C1 segment of cervical spinal cord (tissue), 14 donors: ENCODE measurements around the gene SLC5A4.
"Not testable (repeated sequence)": the region's sequence is repeated elsewhere in the genome, so short reads cannot be mapped to it uniquely, and the experiment has no call there.

Experiments
- DNase-seq, 14 donors: peaks; one replicate each; lab custom pipeline; 2025; lab: John Stamatoyannopoulos, UW

The SLC5A4 gene

DNA sequence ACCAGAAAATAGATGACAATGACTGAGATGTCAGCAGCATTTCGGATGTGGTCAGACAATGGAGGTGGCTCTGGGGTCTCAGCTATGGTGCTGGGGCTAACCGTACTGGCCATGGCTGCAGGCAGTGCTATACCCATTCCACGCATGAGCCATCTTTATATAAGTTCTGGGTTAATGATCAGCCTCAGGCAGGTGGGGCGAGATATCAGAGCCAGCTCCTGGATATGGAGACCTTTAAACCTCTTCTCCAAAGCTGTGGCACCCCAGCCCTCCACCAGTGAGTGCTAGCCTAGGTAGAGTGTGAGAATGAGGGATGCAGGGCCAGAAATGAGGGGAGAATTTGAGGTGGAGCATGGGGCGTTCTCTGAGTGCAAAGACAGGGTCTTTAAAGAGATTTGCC is at the start of gene SLC5A4:
Gene SLC5A4, minus strand, starts transcription at position 131 of the 400 bp plus-strand sequence. Its CDS starts 18 bp downstream, at position 113.
- DNase-seq: no peak

DNA sequence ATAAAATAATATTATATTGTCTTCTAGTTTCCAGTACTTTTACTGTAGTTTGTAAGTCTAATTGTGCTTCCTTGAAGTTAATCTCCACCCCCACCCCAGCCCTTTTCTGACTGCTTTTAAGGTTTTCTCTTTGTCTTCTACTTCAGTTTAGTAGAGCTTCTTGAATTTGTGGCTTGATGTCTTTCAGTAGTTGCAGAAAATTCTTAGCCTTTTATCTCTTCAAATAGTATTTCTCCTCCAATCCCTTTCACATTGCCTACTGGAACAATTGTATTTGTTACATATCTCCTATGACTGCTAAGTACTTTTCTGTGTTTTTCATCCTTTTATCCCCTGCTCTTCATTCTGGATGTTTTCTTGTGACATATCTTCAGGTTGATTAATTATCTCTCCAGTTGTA is 38.8 kb upstream of the SLC5A4 start:
- not testable (repeated sequence) for DNase-seq

DNA sequence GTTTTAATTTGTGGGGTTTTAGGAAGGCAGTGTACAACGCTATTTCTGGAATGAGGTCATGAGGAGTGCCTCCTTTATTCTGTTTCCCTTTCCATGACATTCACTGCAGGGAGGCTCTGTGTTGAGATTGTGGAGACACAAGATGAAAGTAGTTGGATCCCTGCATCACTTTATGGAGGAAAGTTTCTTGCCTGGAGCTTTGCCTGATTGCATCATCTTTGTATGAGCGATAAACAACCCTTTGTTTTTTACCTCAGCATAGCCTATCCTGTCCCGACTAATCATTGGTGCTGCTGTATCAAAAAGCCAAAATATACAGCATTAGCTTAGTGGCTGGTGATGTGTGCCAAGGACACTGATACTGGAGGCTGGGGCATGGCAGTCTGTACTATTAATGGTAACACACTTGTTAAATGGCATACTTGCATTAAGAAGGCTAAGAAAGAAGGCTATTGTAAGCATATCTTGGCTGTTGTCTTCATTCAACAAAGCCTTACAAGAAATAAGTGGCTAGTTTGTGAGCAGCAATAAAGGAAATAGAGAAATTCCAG is 31.2 kb upstream of the SLC5A4 start:
- DNase-seq: no peak

DNA sequence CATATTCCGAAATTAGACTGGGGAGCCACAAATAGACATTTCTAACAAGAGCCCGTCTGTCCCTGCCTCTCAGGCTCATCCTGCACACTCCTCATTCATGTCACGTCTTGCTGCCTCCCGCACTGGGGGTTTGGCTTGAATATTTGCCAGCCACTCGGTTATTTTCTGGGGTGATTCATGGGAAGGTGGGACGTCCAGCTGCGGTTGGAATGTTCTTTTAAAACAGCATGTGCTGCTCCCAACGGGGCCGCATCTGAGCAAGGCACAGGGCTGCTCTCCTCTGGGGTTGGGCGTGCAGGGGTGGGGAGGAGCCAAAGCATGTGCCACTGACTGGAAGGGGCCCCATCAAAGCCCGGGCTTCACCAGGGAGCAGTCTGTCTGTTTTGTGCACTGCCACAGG is 25.9 kb upstream of the SLC5A4 start:
- DNase-seq: peak in 2 of 14 donors; percentile 0 to 16

DNA sequence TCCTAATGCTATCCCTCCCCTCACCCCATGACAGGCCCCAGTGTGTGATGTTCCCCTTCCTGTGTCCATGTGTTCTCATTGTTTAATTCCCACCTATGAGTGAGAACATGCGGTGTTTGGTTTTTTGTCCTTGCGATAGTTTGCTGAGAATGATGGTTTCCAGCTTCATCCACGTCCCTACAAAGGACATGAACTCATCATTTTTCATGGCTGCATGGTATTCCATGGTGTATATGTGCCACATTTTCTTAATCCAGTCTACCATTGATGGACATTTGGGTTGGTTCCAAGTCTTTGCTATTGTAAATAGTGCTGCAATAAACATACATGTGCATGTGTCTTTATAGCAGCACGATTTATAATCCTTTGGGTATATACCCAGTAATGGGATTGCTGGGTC is 20.2 kb upstream of the SLC5A4 start:
- not testable (repeated sequence) for DNase-seq

DNA sequence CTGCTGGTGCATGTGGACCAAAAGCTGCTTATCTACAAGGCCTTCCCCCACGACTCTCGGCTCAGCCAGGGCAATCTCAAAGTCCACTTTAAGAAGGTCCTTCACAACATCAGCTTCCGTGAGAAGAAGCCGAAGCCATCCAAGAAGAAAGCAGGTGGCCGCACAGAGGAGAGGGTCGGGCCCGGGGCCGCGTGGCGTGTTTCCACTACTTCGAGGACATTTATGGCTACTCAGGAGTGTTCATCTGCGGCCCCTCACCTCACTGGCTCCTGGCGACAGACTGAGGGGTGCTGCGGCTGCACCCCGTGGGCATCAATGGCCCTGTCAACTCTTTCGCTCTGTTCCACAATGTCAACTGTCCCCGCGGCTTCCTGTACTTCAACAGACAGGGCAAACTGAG is 16.2 kb upstream of the SLC5A4 start:
- DNase-seq: no peak

DNA sequence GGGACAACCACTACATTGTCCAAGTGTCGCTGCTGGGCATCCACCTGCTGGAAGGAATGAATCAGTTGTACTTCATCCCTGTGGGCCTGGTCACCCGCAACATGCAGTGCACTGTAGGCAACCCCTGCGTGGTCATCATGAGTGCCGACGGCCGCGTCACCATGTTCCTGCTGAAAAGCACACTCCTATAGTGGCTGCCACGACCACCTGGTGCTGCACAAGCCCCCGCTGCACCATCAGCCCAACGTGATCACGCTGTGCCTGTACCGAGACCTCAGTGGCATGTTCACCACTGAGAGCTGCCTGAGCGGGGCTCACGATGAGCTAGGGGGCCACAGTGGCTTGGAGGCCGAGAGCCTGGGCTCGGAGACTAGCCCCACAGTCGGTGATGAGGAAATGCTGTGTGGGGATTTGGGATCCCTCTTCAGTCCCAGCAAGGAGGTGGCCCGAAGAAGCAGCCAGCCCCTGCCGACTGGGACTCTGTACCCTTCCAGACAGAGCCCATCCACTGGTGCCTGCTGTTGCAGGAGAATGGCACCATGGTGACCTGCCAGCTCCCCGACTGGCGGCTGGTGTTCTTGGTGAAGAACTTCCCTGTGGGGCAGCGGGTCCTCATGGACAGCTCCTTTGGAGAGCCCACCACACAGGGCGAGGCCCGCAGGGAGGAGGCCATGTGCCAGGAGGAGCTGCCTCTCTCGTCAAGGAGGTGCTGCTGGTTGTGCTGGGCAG is 15.7 kb upstream of the SLC5A4 start:
- no peak for DNase-seq

DNA sequence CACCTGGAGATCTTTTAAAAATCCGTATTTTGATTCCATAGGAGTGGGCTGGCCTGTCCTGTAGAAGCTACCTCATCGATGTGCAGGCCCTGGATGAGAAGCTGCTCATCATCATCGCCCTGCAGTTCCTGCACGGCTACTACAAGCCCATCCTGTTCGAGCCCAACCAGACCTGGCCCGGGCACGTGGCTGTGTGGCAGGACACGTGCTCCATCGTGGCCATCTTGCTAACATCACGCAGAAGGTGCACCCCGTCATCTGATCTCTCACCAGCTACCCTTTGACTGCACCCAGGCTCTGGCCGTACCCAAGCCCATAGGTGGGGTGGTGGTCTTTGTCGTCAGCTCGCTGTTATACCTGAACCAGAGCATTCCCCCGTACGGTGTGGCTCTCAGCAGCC is 14.2 kb upstream of the SLC5A4 start:
- DNase-seq: no peak

DNA sequence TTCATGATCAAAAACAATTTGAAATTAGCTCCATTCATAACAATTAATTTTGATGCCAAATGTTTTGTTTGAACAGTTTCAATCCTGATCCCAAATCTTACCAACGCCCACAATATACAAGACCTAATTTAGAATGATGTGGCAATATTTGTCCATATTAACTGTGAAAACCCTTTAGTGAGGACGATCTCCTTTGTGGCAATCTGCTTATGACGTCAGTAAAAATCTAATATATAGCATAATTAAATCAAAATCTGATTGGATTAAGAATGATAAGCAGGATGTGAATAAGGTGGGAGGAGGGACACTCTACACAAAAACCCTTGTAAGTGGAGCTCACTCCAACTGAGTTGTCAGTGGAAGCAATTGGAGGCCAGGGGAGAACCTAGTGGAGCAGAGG is 11.9 kb upstream of the SLC5A4 start:
- DNase-seq: no peak

DNA sequence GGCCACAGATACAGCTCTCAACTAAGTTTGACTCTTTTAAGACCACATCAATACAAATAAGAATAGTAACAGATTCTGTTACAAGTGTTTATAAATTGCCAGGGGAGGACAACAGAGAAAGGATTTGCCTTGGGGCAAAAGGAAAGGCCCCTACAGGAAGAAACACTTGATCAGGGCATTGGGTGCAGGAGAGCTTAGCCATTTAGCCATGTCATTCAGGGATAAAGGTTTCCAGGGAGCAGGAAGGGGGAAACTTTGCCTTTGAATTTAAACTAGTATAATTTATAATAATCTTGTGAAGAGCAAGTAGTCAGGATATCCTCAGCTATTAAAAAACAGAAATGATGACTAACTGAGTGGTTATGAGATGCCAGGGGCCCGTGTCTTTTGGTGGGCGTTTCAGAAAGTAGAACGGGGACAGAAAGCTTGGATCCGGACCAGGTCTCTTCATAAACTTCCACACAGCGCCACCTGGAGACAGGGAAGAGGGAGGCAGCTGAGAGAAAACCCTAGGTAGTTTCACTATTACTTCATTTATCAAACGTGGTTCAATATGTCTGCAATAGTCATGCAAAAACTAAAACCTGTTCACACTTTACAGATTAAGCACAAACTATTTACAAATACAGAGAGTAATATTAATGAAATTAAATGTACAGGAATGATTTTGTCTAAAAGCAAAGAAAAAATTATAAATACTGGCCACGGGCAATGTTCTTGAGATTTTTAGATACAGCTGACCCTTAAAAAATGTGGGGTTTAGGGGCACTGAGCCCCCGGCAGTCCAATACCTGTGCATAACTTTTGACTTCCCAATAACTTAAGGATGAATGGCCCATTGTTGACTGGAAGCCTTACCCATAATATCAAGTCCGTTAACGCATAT is 11.0 kb upstream of the SLC5A4 start:
- DNase-seq: peak in 9 of 14 donors; percentile 4 to 50 (median 17)

DNA sequence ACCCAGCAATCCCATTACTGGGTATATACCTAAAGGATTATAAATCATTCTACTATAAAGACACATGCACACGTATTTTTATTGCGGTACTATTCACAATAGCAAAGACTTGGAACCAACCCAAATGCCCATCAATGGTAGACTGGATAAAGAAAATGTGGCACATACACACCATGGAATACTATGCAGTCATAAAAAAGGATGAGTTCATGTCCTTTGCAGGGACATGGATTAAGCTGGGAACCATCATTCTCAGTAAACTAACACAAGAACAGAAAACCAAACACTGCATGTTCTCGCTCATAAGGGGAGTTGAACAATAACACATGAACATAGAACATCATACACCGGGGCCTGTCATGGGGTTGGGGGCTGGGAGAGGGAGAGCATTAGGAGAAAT is 8.5 kb upstream of the SLC5A4 start:
- DNase-seq: not testable (repeated sequence)

DNA sequence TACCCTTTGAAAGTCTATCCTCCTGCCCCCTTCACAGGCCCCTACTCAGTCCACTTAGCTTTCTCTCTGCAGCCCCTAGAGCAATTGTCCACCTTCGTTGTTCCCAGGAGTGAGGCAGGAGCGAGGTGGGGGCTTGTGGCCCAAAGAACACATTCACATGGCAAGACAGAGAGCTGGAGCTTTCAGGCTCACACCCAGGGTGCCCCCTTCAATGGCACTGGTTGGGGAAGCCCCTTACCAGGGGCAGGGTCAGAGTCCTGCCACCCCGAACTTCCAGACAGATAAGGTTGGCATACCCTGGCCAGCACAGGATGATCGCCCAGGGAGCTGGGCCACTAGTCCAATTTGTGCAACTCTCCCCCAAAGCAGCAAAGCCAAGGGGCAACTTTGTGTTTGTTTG is 6.2 kb upstream of the SLC5A4 start:
- no peak for DNase-seq

DNA sequence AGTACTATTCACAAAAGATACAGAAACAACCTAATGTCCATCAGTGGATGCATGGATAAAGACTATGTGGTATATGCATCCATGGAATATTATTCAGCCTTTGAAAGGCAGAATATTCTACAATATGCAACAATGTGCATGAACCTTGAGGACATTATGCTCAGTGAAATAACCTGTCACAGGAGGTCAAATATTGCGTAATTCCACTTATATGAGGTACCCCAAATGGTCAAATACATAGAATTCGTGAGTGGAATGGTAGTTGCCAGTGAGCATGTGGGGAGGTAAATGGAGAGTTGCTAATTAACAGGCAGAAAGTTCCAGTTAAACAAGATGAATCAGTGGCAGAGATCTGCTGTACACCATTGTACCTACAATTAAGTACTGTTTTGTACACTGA is 3.6 kb upstream of the SLC5A4 start:
- DNase-seq: no peak

DNA sequence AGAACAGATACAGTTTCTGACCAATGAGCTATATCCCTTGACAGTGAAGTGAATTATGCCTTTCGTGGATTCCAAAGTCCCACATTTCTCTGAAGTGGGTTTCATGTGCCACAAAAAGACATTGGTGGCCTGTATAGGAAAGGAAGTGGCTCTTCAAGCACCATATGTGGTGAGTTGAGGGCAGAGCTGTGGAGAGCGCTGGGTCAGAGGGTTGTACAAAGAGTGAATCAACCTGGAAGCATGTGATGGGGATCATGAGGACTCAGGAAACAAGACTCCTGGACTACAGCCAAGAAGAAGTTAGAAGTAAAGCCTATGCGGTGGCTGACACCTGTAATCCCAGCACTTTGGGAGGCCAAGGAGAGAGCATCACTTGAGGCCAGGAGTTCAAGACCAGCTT is 579 bp upstream of the SLC5A4 start:
- no peak for DNase-seq

DNA sequence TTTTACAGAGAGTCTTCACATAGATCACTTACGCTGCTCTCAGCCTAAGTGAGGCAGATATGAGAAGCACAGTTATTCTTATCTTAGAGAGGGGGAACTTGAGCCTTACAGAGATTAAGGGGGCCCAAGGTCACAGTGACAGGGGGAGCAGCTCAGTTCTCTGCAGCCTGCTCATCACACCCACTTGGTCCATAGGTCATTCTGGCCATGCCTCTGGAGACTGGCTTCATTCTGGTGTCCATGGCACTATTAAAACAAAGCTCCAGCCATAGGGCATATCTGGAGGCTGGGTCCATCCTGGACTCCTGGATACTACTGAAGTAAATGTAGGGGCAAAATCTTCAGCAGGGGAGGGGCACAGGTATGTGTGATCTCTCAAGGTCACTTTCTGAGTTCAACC is 5.9 kb downstream of the SLC5A4 start:
- no peak for DNase-seq

DNA sequence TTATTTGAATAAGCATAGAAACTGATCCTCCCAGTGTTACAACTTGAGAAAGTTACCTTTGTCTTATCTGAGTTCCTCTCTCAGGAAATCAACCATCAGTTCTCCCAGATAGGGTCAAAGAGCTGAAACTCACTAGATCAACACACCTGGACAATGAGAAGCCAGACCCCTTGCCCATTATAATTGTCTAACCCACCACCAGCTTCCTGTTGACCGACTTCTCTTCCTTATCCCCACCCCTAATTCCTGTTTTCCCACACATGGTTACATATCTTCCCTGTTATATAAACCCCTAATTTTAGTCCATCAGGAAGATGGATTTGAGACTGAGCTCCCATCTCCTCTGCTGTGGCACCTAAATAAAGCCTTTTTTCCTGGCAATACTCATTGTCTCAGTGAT is 6.9 kb downstream of the SLC5A4 start:
- DNase-seq: no peak

DNA sequence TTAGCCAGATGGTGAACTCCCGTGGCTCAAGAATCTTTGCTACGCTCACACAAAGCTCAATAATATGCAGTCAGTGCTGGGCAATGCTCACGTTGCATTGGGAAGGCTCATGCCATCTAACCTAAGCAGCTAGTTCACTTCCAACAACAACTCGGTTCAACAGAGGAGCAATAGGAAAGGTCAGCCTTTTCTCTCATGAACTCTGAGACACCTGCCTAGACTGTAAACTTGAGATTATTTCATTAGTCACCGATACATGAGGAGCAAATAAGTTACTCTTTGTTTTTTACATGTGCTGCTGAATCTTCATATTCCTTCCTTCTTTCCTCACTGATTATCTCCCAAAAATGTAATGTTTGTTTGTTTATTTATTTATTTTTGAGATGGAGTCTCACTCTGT is 9.0 kb downstream of the SLC5A4 start:
- no peak for DNase-seq

DNA sequence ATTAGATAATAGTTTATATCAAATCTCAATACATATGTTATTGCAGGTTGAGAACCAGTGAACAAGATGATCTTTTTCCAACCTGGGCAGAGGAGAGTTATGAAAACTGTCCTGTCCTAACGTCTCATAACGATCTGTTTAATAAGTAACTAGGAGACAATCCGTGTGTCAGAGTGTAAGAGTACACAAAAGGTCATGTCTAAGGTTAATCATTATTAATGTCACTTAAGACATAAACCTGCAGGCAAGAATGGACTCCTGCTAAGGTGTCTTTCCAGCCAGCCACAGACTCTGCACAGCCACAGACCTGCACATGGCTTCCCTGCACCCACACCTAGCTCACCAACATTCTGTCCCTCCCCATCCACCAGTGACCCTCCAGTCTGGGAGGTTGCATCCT is 10.1 kb downstream of the SLC5A4 start:
- no peak for DNase-seq

DNA sequence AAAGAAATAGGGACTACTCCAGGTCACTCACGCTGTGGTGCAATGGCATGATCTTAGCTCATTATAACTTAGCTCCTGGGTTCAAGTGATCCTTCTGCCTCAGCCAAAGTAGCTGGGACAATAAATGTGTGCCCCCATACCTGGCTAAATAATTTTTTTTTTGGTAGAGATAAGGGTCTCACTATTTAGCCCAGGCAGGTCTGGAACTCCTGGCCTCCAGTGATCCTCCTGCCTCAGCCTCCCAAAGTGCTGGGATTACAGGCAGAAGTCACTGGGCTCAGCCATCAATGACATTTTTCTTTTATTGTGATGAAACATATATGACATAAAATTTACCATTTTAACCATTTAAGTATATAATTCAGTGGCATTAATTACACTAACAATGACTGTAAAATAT is 10.6 kb downstream of the SLC5A4 start:
- no peak for DNase-seq

DNA sequence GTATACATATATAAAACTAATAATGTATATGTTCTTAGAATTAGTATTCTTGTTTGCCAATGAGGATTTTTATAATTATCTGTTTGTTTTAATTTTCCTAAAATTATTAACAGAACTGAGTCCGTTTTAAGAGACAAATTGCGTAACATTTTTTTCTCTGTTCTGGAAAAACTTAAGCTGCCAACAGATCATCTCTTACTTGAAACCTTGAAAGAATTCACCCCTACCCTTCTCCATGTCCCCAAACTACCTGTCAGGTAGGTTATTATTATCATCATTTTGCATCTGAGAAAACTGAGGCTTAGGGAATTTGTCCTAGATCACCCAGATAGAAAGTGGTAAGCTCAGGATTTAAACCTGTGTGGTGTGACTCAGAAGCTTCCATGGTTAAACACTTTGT is 14.7 kb downstream of the SLC5A4 start:
- no peak for DNase-seq

DNA sequence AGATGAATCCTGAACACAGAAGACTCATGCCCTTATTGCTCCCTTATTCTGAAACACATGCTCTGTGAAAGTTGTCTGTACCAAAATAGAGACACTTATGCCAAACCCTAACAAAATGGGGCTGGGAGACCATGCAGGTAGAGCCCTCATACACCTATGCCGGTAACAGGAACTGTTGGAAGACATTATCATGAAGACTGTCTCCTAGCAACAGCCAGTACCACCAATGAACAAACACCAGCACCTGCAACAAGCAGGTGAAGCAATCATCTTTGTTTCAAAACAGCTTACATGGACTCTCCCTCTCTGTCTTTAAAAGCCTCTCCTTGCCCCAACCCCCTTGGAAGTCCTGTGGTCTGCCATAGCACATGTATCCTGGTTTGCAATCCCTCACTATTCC is 17.2 kb downstream of the SLC5A4 start:
- DNase-seq: no peak

DNA sequence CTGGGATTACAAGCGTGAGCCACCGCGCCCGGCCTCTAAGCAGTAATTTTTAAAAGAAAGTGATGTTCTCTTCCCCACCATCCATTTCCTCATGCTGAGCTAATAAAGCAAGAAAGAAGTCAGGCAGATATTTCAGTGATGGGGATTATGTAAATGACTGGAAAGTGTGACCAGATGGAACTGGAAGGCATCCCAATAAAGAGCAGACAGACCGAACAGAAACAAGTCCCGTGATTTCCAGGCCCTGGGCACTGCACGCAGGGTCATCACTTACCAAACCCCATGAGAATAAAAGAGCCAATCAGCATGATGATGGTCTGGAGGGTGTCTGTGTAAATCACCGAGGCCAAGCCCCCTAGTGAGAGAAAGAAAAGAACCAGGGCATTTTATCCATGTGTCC is 18.2 kb downstream of the SLC5A4 start:
- peak in 1 of 14 donors; percentile 9 for DNase-seq

DNA sequence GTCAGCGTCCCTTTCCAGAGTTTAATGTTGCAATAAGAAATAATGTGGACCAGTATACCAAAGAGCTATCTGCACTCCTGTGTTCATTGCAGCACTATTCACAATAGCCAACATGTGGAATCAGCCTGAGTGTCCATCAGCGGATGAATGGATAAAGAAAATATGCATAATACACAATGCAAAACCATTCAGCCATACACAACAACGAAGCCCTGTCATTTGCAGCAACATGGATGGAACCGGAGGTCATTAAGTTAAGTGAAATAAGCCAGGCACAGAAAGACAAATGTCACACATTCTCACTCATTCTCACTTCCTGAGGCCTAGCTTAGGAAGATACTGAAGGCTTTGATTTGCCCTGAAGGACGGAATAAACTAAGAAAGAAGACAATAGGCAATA is 22.1 kb downstream of the SLC5A4 start:
- DNase-seq: peak in 1 of 14 donors; percentile 4
